HepG2 (cell line): Measurements from ENCODE around the gene PIGZ. TPM values are rescaled to one million over a fixed set of nuclear protein-coding genes. Genes with fewer than 3 reads are reported as not detected.

Experiments
- AFF4 ChIP-seq: sonication (generic); formaldehyde crosslinking; IDR thresholded peaks from 2 replicates; pipeline ENCODE4 v1.4.0; 2020; ENCODE audit warnings: missing genetic modification reagents
- AGO2 ChIP-seq: fragments of 200-400 bp; formaldehyde crosslinking; optimal IDR thresholded peaks from 2 replicates; pipeline ENCODE3; 2017; ENCODE audit warnings: mild to moderate bottlenecking, low read depth, low read length, moderate library complexity
- EP300 ChIP-seq, 3 experiments: sonication (generic) in 1 of 3; formaldehyde crosslinking in 1 of 3; IDR thresholded peaks; 2 replicates each; pipeline versions ENCODE4 v1.5.1 to v1.6.1; 2011 to 2020; ENCODE audit warnings: low read depth in 2 of 3, low read length in 2 of 3, borderline replicate concordance in 1 of 3, improper control_type of control experiment in 1 of 3, mild to moderate bottlenecking in 1 of 3, missing genetic modification reagents in 1 of 3, moderate library complexity in 1 of 3
- KIAA2018 ChIP-seq: sonication (generic); formaldehyde crosslinking; IDR thresholded peaks from 2 replicates; pipeline ENCODE4 v1.5.0; 2020; ENCODE audit warnings: mild to moderate bottlenecking, missing genetic modification reagents, borderline replicate concordance
- REPIN1 ChIP-seq: sonication (generic); formaldehyde crosslinking; IDR thresholded peaks from 2 replicates; pipeline ENCODE4 v1.8.0; 2022; ENCODE audit warnings: missing genetic modification reagents, low read depth, mild to moderate bottlenecking, borderline replicate concordance
- SMYD3 ChIP-seq: sonication (generic); formaldehyde crosslinking; IDR thresholded peaks from 2 replicates; pipeline ENCODE4 v1.8.1; 2023; ENCODE audit warnings: mild to moderate bottlenecking, missing genetic modification reagents
- SOX5 ChIP-seq: IDR thresholded peaks from 2 replicates; pipeline ENCODE4 v1.6.1; 2016; ENCODE audit warnings: borderline replicate concordance
- ZNF44 ChIP-seq: sonication (generic); formaldehyde crosslinking; IDR thresholded peaks from 2 replicates; pipeline ENCODE4 v1.5.1; 2020; ENCODE audit warnings: mild to moderate bottlenecking, missing genetic modification reagents
- ZNF598 ChIP-seq: sonication (generic); formaldehyde crosslinking; IDR thresholded peaks from 2 replicates; pipeline ENCODE4 v1.5.1; 2020; ENCODE audit warnings: mild to moderate bottlenecking, missing genetic modification reagents, borderline replicate concordance
- ZSCAN29 ChIP-seq: sonication (generic); formaldehyde crosslinking; conservative IDR thresholded peaks from 2 replicates; pipeline ENCODE4 v1.4.0; 2020; ENCODE audit warnings: mild to moderate bottlenecking, missing genetic modification reagents
- polyA plus RNA-seq, 8 experiments: library from polyadenylated mRNA; depleted of rRNA in 3 of 8; stranded (reverse) in 7 of 8; unstranded in 1 of 8; fragments of >200 nt; fragmentation: Illumina TruSeq in 4 of 8; extraction: Trizol in 4 of 8; gene quantifications; 2 replicates each; pipeline versions ENCODE4 v1.2.1 to v1.2.3, GENCODE V29; 2011 to 2016; ENCODE audit warnings: low read depth in 4 of 8, missing spikeins in 1 of 8, mixed read lengths in 1 of 8; ENCODE audit not compliant: insufficient read depth in 1 of 8
- total RNA-seq, 5 experiments: library from RNA; depleted of rRNA; stranded (reverse); fragments of >200 nt; fragmentation: Illumina TruSeq; extraction: Trizol; gene quantifications; 2 replicates each; pipeline ENCODE4 v1.2.3, GENCODE V29; 2016; ENCODE audit warnings: low read depth in 1 of 5

Gene PIGZ
- total and polyA plus RNA-seq, 2 of the 13 experiments (the other 11 are each of a cell fraction or from before 2014, with no cell fraction given) = 4.7 to 60.5 TPM

- TF ChIP-seq KIAA2018 = no peak
- TF ChIP-seq ZSCAN29 (CRISPR knock-in tag) = 0 out of 2 replicates have a peak, but pooled peaks have one; percentile 32
- TF ChIP-seq AFF4 (CRISPR knock-in tag) = no peak; the same call in 1 of the 2 replicates
- TF ChIP-seq ZNF44 (CRISPR knock-in tag) = no peak
- peak; percentile 76 for TF ChIP-seq AGO2
- no peak for TF ChIP-seq EP300 (IDR thresholded peaks at IDR 0.05; ENCODE audit: low read depth in 2 of 2, low read length in 2 of 2)
- TF ChIP-seq EP300 (CRISPR knock-in tag; IDR thresholded peaks at IDR 0.05; ENCODE audit: borderline replicate concordance) = no peak
- TF ChIP-seq SOX5 = no peak
- TF ChIP-seq ZNF598 (CRISPR knock-in tag) = no peak
- 0 out of 2 replicates have a peak, but pooled peaks have one; percentile 45 for TF ChIP-seq REPIN1 (CRISPR knock-in tag)
- TF ChIP-seq SMYD3 = no peak
Measured at GRCh38 chr3:196968233-196969133, at the start of gene PIGZ (continued).
